Body of pancreas (tissue), 4 donors: ENCODE data around the gene PRIMA1. TPM values are rescaled to one million over a fixed set of nuclear protein-coding genes. Genes with fewer than 3 reads are reported as not detected.

Experiments
- ATAC-seq: fragments of 150-250 bp; one replicate; pipeline ENCODE4 v1.9.1; 2016
- DNase-seq, 4 donors: peaks; one replicate each; pipeline ENCODE4 v3.0.0-alpha.2; 2019
- H3K27ac ChIP-seq, 4 donors: fragments of 200-600 bp; sonication (generic); 1 replicate in 3 of 4; 2 replicates in 1 of 4; pipeline versions ENCODE4 v1.5.1 to v1.6.1; 2016 to 2019; ENCODE audit warnings: mild to moderate bottlenecking in 1 of 4, mixed read lengths in 1 of 4, moderate library complexity in 1 of 4
- H3K27me3 ChIP-seq, 2 donors: fragments of 200-600 bp; sonication (generic); one replicate each; pipeline ENCODE4 v1.6.0; 2016; ENCODE audit warnings: mild to moderate bottlenecking in 1 of 2
- H3K36me3 ChIP-seq, 2 donors: fragments of 200-600 bp; sonication (generic); replicated peaks in 1 of 2; 2 replicates each; pipeline ENCODE4 v1.5.1; 2016; ENCODE audit warnings: low read depth in 2 of 2; ENCODE audit not compliant: insufficient read depth in 1 of 2
- H3K4me1 ChIP-seq: fragments of 200-600 bp; sonication (generic); one replicate; pipeline ENCODE4 v1.6.0; 2016
- H3K4me3 ChIP-seq, 2 donors: fragments of 200-600 bp; sonication (generic); 1 replicate in 1 of 2; 2 replicates in 1 of 2; pipeline ENCODE4 v1.5.1; 2016 to 2019
- H3K9me3 ChIP-seq, 3 donors: fragments of 200-600 bp; sonication (generic); 1 replicate in 2 of 3; 2 replicates in 1 of 3; pipeline ENCODE4 v1.5.1; 2016
- CTCF ChIP-seq, 7 experiments: fragments of 450-650 bp in 4 of 7; fragments of 200-600 bp in 3 of 7; sonication (generic) in 3 of 7; IDR thresholded peaks; one replicate each; pipeline ENCODE4 v1.5.1; 2016 to 2019; ENCODE audit warnings: antibody characterized with exemption in 7 of 7
- POLR2A ChIP-seq, 3 donors: fragments of 450-650 bp; IDR thresholded peaks; one replicate each; pipeline ENCODE4 v1.6.1; 2016; ENCODE audit warnings: antibody characterized with exemption in 3 of 3, mild to moderate bottlenecking in 2 of 3
- WGBS, 2 donors: methylation state at CpG; one replicate each; pipeline ENCODE4 v1.1.5; 2017; 5-methylcytosine and 5-hydroxymethylcytosine counted together
- intact Hi-C: fragments of 100-400 bp; cut with DNase I; formaldehyde crosslinking; loops from one replicate; pipeline ENCODE4 v1.15.1; 2023
- total RNA-seq, 2 donors: library from RNA; depleted of rRNA; stranded (reverse); fragments of >200 nt; gene quantifications; one replicate each; pipeline ENCODE4 v1.1.0, GENCODE V29; 2016

Gene PRIMA1
- total RNA-seq, 2 donors from 2014 or later, result 0.26 to 0.33 TPM

DNA sequence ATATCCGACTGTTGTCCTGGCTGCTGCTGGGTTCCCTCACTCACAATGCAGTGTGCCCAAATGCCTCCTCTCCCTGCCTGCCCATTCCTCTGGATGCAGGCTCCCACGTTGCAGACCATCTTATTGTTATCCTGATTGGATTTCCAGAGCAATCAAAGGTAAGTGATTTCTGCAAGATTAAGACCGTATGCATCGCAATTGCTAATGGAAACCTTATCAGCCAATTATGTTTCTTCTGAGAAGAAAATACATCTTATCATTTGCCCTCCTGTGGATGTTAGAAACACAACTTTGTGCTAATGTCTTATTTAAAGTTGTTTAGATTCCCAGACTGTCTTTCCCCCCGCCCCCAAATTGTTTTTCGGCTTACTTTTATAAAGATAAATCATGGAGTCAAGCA, 98.1 kb downstream of the PRIMA1 start:
- H3K4me3 ChIP-seq, result no peak overlapping the region
- H3K4me1 ChIP-seq, result no peaks in the 10 kb centered on the region
- 75 to 82% methylated on average over 6 of the region's 6 CpGs for WGBS, 2 donors
- H3K27me3 ChIP-seq, result no peaks in the 10 kb centered on the region
- intact Hi-C loops, result no loop called here
- no peaks in the 10 kb centered on the region for H3K36me3 ChIP-seq
- no peak for ATAC-seq
- H3K27ac ChIP-seq, result no peak overlapping the region
- DNase-seq, result no peak
- no peak for TF ChIP-seq POLR2A (IDR thresholded peaks at IDR 0.05)
- no peak for TF ChIP-seq CTCF (IDR thresholded peaks at IDR 0.05)
- no peaks in the 10 kb centered on the region for H3K9me3 ChIP-seq

DNA sequence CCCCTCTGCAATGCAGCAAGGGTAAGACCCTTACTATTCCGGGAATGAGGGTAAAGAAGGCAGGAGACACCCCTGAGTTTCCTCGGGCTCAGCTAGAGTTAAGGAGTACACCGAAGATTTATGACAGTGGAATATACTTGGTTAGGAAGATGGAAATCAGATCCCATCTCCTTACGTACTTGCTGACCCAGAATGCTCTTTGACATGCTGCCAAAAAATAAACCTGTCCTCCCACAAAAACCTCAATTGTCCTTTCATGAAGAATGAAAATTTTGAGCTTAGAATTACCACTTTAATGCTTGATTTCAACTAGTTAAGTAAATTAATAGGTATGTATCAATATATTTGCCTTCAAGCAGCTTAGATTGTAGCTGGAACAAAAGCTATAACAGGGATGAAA, 99.5 kb downstream of the PRIMA1 start:
- WGBS, 2 donors, result 63 to 69% methylated on average over 4 of the region's 4 CpGs
- ATAC-seq (no peak), DNase-seq (no peak)
- intact Hi-C loops, result no loop called here
- Histone ChIP-seq H3K27me3 (no peaks in the 10 kb centered on the region), H3K4me1 (no peaks in the 10 kb centered on the region), H3K4me3 (no peak overlapping the region), H3K9me3 (no peaks in the 10 kb centered on the region), H3K27ac (no peak overlapping the region), H3K36me3 (no peaks in the 10 kb centered on the region)
- TF ChIP-seq POLR2A (IDR thresholded peaks at IDR 0.05) (no peak), CTCF (IDR thresholded peaks at IDR 0.05) (no peak)

DNA sequence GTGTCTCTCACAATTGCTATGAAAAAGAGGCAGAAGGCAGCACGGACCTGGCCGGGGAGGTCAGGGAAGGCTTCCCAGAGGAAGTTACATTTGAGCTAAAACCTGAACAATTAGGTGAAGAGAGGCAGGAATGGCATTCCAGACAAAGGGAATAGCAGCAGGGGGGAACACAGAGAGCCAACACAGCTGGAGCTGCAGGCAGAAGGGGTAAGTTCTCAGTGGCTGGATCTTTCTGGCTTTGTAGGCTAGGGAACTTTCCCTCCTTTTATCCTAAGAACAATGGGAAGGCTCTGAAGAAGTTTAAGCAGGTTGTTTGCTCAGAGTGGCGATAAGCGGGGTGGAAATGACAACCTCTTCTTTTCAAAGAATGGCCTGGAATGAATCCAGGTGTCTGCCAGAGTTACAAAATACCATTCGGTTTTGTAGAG, 100.0 kb downstream of the PRIMA1 start:
- ATAC-seq, result no peak
- intact Hi-C loops, result no loop called here

DNA sequence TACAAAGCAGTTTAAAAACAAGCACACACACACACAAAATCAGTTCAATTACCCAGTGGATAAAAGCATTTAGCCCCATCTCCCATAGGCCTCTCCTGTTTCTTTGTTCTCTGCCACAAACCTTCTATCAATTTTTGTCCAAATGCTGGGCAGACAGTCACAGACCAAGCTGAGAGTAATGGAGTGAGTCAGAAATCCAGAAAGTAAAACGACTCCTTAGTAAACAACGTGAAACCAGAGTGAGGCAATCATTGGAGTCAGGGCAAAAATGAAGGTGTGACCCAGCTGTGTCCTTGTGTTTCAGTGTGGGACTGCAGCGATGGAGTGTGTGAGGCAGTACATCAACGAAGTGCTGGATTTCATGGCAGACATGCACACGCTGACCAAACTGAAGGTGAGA, 102.0 kb downstream of the PRIMA1 start:
- Histone ChIP-seq H3K27ac (no peak overlapping the region), H3K27me3 (no peaks in the 10 kb centered on the region), H3K36me3 (no peaks in the 10 kb centered on the region), H3K4me3 (no peak overlapping the region), H3K4me1 (no peaks in the 10 kb centered on the region), H3K9me3 (no peaks in the 10 kb centered on the region)
- WGBS, 2 donors, result 74 to 78% methylated on average over 5 of the region's 5 CpGs
- intact Hi-C loops, result no loop called here
- TF ChIP-seq CTCF (IDR thresholded peaks at IDR 0.05) (no peak), POLR2A (IDR thresholded peaks at IDR 0.05) (no peak)
- DNase-seq (no peak), ATAC-seq (no peak)

More for the DNA sequence above, 100.0 kb downstream of the PRIMA1 start:
- Histone ChIP-seq H3K4me1 (no peaks in the 10 kb centered on the region), H3K27me3 (no peaks in the 10 kb centered on the region), H3K27ac (no peak overlapping the region), H3K36me3 (no peaks in the 10 kb centered on the region), H3K9me3 (no peaks in the 10 kb centered on the region), H3K4me3 (no peak overlapping the region)
- DNase-seq, result no peak
- TF ChIP-seq POLR2A (IDR thresholded peaks at IDR 0.05), result no peak
- no peak for TF ChIP-seq CTCF (IDR thresholded peaks at IDR 0.05)
- 47 to 60% methylated on average over 5 of the region's 5 CpGs for WGBS, 2 donors

- TF ChIP-seq CTCF (IDR thresholded peaks at IDR 0.05) (no peak), POLR2A (IDR thresholded peaks at IDR 0.05) (no peak)
- WGBS, 2 donors, result 87% methylated on average over 13 of the region's 13 CpGs
- Histone ChIP-seq H3K27ac (no peak overlapping the region), H3K4me3 (no peak overlapping the region), H3K27me3 (no peaks in the 10 kb centered on the region), H3K9me3 (no peaks in the 10 kb centered on the region), H3K36me3 (no peaks in the 10 kb centered on the region), H3K4me1 (no peaks in the 10 kb centered on the region)
- no peak for ATAC-seq
- intact Hi-C loops, result no loop called here
- DNase-seq, result no peak
These were observed 103.0 kb downstream of the PRIMA1 start for GRCh38 chr14:93685121-93685895.
